HG03469 (cell line): ENCODE measurements around the gene GARIN5B.
A peak's percentile ranks its signal among the peaks of the same experiment; 100 is the strongest.
"Not testable (repeated sequence)": the region's sequence is repeated elsewhere in the genome, so short reads cannot be mapped to it uniquely, and the experiment has no call there.

Source experiments
- ATAC-seq: cut with Tn5 transposase; IDR thresholded peaks from one replicate; pipeline ENCODE4 v1.9.1; 2021; ENCODE audit warnings: mild to moderate bottlenecking, moderate library complexity, moderate number of reproducible peaks; ENCODE audit not compliant: unreplicated experiment

GARIN5B gene

GRCh38 chr19:55362990-55363716, at the start of gene GARIN5B:
Gene GARIN5B, minus strand, starts transcription at chr19:55363260. Its CDS starts 194 bp downstream, at chr19:55363066.
- no peak for ATAC-seq

GRCh38 chr19:55410168-55410567, 47.1 kb upstream of the GARIN5B start:
- no peak for ATAC-seq

GRCh38 chr19:55409179-55409578, 46.1 kb upstream of the GARIN5B start:
- ATAC-seq = not testable (repeated sequence)

- no peak for ATAC-seq
These were observed 45.4 kb upstream of the GARIN5B start for GRCh38 chr19:55408533-55408872.

- ATAC-seq = peak; percentile 66
These were observed 44.9 kb upstream of the GARIN5B start for GRCh38 chr19:55407800-55408532.

GRCh38 chr19:55407550-55407799, 44.4 kb upstream of the GARIN5B start, which contains the start of gene UBE2S:
Gene UBE2S, minus strand, starts transcription at chr19:55407788. Its CDS starts 199 bp downstream, at chr19:55407589.
- peak; percentile 4 for ATAC-seq

GRCh38 chr19:55406826-55407549, 43.9 kb upstream of the GARIN5B start:
- no peak for ATAC-seq

GRCh38 chr19:55406091-55406825, 43.2 kb upstream of the GARIN5B start:
- ATAC-seq = no peak

- no peak for ATAC-seq
These were observed 42.6 kb upstream of the GARIN5B start for GRCh38 chr19:55405638-55406037.

- ATAC-seq = no peak
These were observed 39.4 kb upstream of the GARIN5B start for GRCh38 chr19:55402509-55402908.

GRCh38 chr19:55401390-55401789, 38.3 kb upstream of the GARIN5B start:
- not testable (repeated sequence) for ATAC-seq

- ATAC-seq = no peak
These were observed 37.4 kb upstream of the GARIN5B start for GRCh38 chr19:55400281-55401087.

- ATAC-seq = no peak
These were observed 35.3 kb upstream of the GARIN5B start for GRCh38 chr19:55398200-55398925.

- ATAC-seq = no peak
These were observed 30.0 kb upstream of the GARIN5B start for GRCh38 chr19:55392820-55393761.

GRCh38 chr19:55391702-55392615, 28.9 kb upstream of the GARIN5B start:
- no peak for ATAC-seq

GRCh38 chr19:55391191-55391670, 28.2 kb upstream of the GARIN5B start:
- ATAC-seq = no peak

GRCh38 chr19:55390461-55390880, 27.4 kb upstream of the GARIN5B start:
- no peak for ATAC-seq
